ENCODE measurements around the gene SHISA8. TPM values are rescaled to one million over a fixed set of nuclear protein-coding genes. Genes with fewer than 3 reads are reported as not detected.
A peak's percentile ranks its signal among the peaks of the same experiment; 100 is the strongest.

Gene SHISA8
- under 1 TPM in 1 of 4 donors, not detected in 3; 0.30 TPM for total RNA-seq

GRCh38 chr22:41915035-41915785, at the start of gene SHISA8:
TSS of gene SHISA8 (minus strand) at chr22:41915074. CDS start at chr22:41914667, 407 bp downstream.
- TF ChIP-seq CTCF (IDR thresholded peaks at IDR 0.05) (no peak), POLR2A (IDR thresholded peaks at IDR 0.05) (no peak)
- peaks cover 0 to 31% of the 10 kb centered on the region in 2 donors for H3K4me1 ChIP-seq
- DNase-seq: peak in 1 of 2 donors; percentile 34
- H3K27me3 ChIP-seq: peaks cover 23 to 61% of the 10 kb centered on the region in 2 donors
- peak within 1 kb of the TSS in 1 of 2 donors; percentile 3 for H3K4me3 ChIP-seq
- no peaks in the 10 kb centered on the region for H3K36me3 ChIP-seq
- H3K9me3 ChIP-seq: no peaks in the 10 kb centered on the region
- H3K27ac ChIP-seq: no peak within 1 kb of the TSS
- intact Hi-C loops (cut with DNase I; ENCODE audit: low total_unique reads): no loop called here

- Histone ChIP-seq H3K27ac (no peak overlapping the region), H3K27me3 (no peaks in the 10 kb centered on the region), H3K9me3 (no peaks in the 10 kb centered on the region), H3K4me1 (no peaks in the 10 kb centered on the region), H3K4me3 (no peak overlapping the region), H3K36me3 (no peaks in the 10 kb centered on the region)
- DNase-seq: no peak
- TF ChIP-seq POLR2A (IDR thresholded peaks at IDR 0.05) (no peak), CTCF (IDR thresholded peaks at IDR 0.05) (no peak)
- intact Hi-C loops (cut with DNase I; ENCODE audit: low total_unique reads): no loop called here
Measured at GRCh38 chr22:41964112-41964491, 49.2 kb upstream of the SHISA8 start.

- H3K27ac ChIP-seq: no peak overlapping the region
- no peak overlapping the region for H3K4me3 ChIP-seq
- no peaks in the 10 kb centered on the region for H3K27me3 ChIP-seq
- H3K4me1 ChIP-seq: no peaks in the 10 kb centered on the region
- intact Hi-C loops (cut with DNase I; ENCODE audit: low total_unique reads): no loop called here
- no peak for TF ChIP-seq CTCF (IDR thresholded peaks at IDR 0.05)
- TF ChIP-seq POLR2A (IDR thresholded peaks at IDR 0.05): no peak
- no peaks in the 10 kb centered on the region for H3K9me3 ChIP-seq
- no peak for DNase-seq
- H3K36me3 ChIP-seq: no peaks in the 10 kb centered on the region
Measured at GRCh38 chr22:41963453-41964111, 48.7 kb upstream of the SHISA8 start.

GRCh38 chr22:41957941-41958556, 43.2 kb upstream of the SHISA8 start:
- Histone ChIP-seq H3K27ac (no peak overlapping the region), H3K27me3 (no peaks in the 10 kb centered on the region), H3K36me3 (no peaks in the 10 kb centered on the region), H3K4me1 (no peaks in the 10 kb centered on the region), H3K4me3 (no peak overlapping the region), H3K9me3 (no peaks in the 10 kb centered on the region)
- DNase-seq: no peak
- TF ChIP-seq CTCF (IDR thresholded peaks at IDR 0.05): no peak
- no peak for TF ChIP-seq POLR2A (IDR thresholded peaks at IDR 0.05)
- intact Hi-C loops (cut with DNase I; ENCODE audit: low total_unique reads): no loop called here

GRCh38 chr22:41952713-41953112, 37.8 kb upstream of the SHISA8 start:
- no peaks in the 10 kb centered on the region for H3K36me3 ChIP-seq

More at GRCh38 chr22:41952713-41953112, 37.8 kb upstream of the SHISA8 start:
- intact Hi-C loops (cut with DNase I; ENCODE audit: low total_unique reads): loop anchor here (5.0 kb wide), 1 partner anchor 1010 kb away; no protein-coding TSS in a partner anchor
- TF ChIP-seq POLR2A (IDR thresholded peaks at IDR 0.05): no peak
- no peak for TF ChIP-seq CTCF (IDR thresholded peaks at IDR 0.05)
- Histone ChIP-seq H3K27me3 (no peaks in the 10 kb centered on the region), H3K27ac (no peak overlapping the region), H3K4me1 (no peaks in the 10 kb centered on the region), H3K4me3 (no peak overlapping the region), H3K9me3 (no peaks in the 10 kb centered on the region)
- DNase-seq: no peak
